Measurements from ENCODE around the gene DNAJB4. TPM values are rescaled to one million over a fixed set of nuclear protein-coding genes. Genes with fewer than 3 reads are reported as not detected.
A peak's percentile ranks its signal among the peaks of the same experiment; 100 is the strongest.

Gene DNAJB4
- polyA plus RNA-seq, 3 donors from 2014 or later: 3.9 to 9.0 (median 5.0) TPM

GRCh38 chr1:78032996-78033796, 28.5 kb downstream of the DNAJB4 start:
- Mint-ChIP-seq H3K27me3 (ENCODE audit: low read depth in 3 of 3) (peaks cover 0 to 13% (median 2%) of the 10 kb centered on the region in 3 donors), H3K4me3 (no peak overlapping the region), H3K9me3 (no peaks in the 10 kb centered on the region), H3K27ac (no peak overlapping the region), H3K4me1 (no peaks in the 10 kb centered on the region), H3K36me3 (no peaks in the 10 kb centered on the region)
- no peak for DNase-seq

- H3K9me3 Mint-ChIP-seq: no peaks in the 10 kb centered on the region
- no peak overlapping the region for H3K4me3 Mint-ChIP-seq
- no peaks in the 10 kb centered on the region for H3K4me1 Mint-ChIP-seq
- peaks cover 0 to 13% (median 2%) of the 10 kb centered on the region in 3 donors for H3K27me3 Mint-ChIP-seq (ENCODE audit: low read depth in 3 of 3)
- no peak overlapping the region for H3K27ac Mint-ChIP-seq
- H3K36me3 Mint-ChIP-seq: no peaks in the 10 kb centered on the region
- DNase-seq: no peak
Measured at GRCh38 chr1:78033797-78034172, 29.0 kb downstream of the DNAJB4 start.

GRCh38 chr1:78035121-78035520, 30.4 kb downstream of the DNAJB4 start:
- Mint-ChIP-seq H3K4me1 (peaks cover 0 to under 1% of the 10 kb centered on the region in 2 donors), H3K36me3 (no peaks in the 10 kb centered on the region), H3K4me3 (no peak overlapping the region), H3K27ac (no peak overlapping the region), H3K27me3 (ENCODE audit: low read depth in 3 of 3) (peaks cover 0 to 13% (median 2%) of the 10 kb centered on the region in 3 donors), H3K9me3 (no peaks in the 10 kb centered on the region)
- DNase-seq: no peak

GRCh38 chr1:78036450-78036849, 31.7 kb downstream of the DNAJB4 start:
- Mint-ChIP-seq H3K4me3 (no peak overlapping the region), H3K27me3 (ENCODE audit: low read depth in 3 of 3) (peaks cover 0 to 13% (median 2%) of the 10 kb centered on the region in 3 donors), H3K9me3 (no peaks in the 10 kb centered on the region), H3K4me1 (peaks cover 7 to 10% of the 10 kb centered on the region in 2 donors), H3K27ac (no peak overlapping the region), H3K36me3 (no peaks in the 10 kb centered on the region)
- no peak for DNase-seq

GRCh38 chr1:78038071-78038470, 33.3 kb downstream of the DNAJB4 start:
- H3K27me3 Mint-ChIP-seq (ENCODE audit: low read depth in 3 of 3): peaks cover 2 to 11% (median 2%) of the 10 kb centered on the region in 3 donors
- no peaks in the 10 kb centered on the region for H3K36me3 Mint-ChIP-seq
- H3K4me1 Mint-ChIP-seq: peaks cover 7 to 10% of the 10 kb centered on the region in 2 donors
- H3K9me3 Mint-ChIP-seq: no peaks in the 10 kb centered on the region
- H3K27ac Mint-ChIP-seq: no peak overlapping the region
- H3K4me3 Mint-ChIP-seq: no peak overlapping the region
- DNase-seq: no peak

- Mint-ChIP-seq H3K4me1 (peaks cover 7 to 10% of the 10 kb centered on the region in 2 donors), H3K27me3 (ENCODE audit: low read depth in 3 of 3) (peaks cover 2 to 14% (median 2%) of the 10 kb centered on the region in 3 donors), H3K36me3 (no peaks in the 10 kb centered on the region), H3K9me3 (no peaks in the 10 kb centered on the region), H3K27ac (no peak overlapping the region), H3K4me3 (no peak overlapping the region)
- DNase-seq: no peak
Measured at GRCh38 chr1:78038491-78038939, 33.8 kb downstream of the DNAJB4 start.

GRCh38 chr1:78040484-78041089, 35.8 kb downstream of the DNAJB4 start:
- Mint-ChIP-seq H3K36me3 (no peaks in the 10 kb centered on the region), H3K9me3 (peaks cover 0 to 2% (median 0%) of the 10 kb centered on the region in 6 donors), H3K4me1 (peaks cover 14 to 19% of the 10 kb centered on the region in 2 donors), H3K27me3 (ENCODE audit: low read depth in 3 of 3) (peaks cover 5 to 15% (median 5%) of the 10 kb centered on the region in 3 donors), H3K27ac (no peak overlapping the region), H3K4me3 (peak overlapping the region in 4 of 5 donors; percentile 9 to 35 (median 20))
- no peak for DNase-seq

- no peak overlapping the region for H3K4me3 Mint-ChIP-seq
- peaks cover 19 to 28% of the 10 kb centered on the region in 2 donors for H3K4me1 Mint-ChIP-seq
- no peaks in the 10 kb centered on the region for H3K36me3 Mint-ChIP-seq
- H3K27ac Mint-ChIP-seq: no peak overlapping the region
- no peak for DNase-seq
- H3K9me3 Mint-ChIP-seq: peaks cover 0 to 2% (median 0%) of the 10 kb centered on the region in 6 donors
- H3K27me3 Mint-ChIP-seq (ENCODE audit: low read depth in 3 of 3): peaks cover 5 to 28% (median 11%) of the 10 kb centered on the region in 3 donors
Measured at GRCh38 chr1:78043436-78043835, 38.7 kb downstream of the DNAJB4 start.

- Mint-ChIP-seq H3K27me3 (ENCODE audit: low read depth in 3 of 3) (peaks cover 8 to 35% (median 17%) of the 10 kb centered on the region in 3 donors), H3K27ac (no peak overlapping the region), H3K4me3 (peak overlapping the region; percentile 48 to 78 (median 69)), H3K4me1 (peaks cover 19 to 28% of the 10 kb centered on the region in 2 donors), H3K36me3 (no peaks in the 10 kb centered on the region), H3K9me3 (peaks cover 0 to 2% (median 0%) of the 10 kb centered on the region in 6 donors)
- no peak for DNase-seq
Measured at GRCh38 chr1:78044796-78045562, 40.2 kb downstream of the DNAJB4 start.

- Mint-ChIP-seq H3K9me3 (peaks cover 0 to 2% (median 0%) of the 10 kb centered on the region in 6 donors), H3K4me3 (peak overlapping the region; percentile 48 to 78 (median 69)), H3K27me3 (ENCODE audit: low read depth in 3 of 3) (peaks cover 8 to 35% (median 17%) of the 10 kb centered on the region in 3 donors), H3K27ac (no peak overlapping the region), H3K36me3 (no peaks in the 10 kb centered on the region), H3K4me1 (peaks cover 17 to 23% of the 10 kb centered on the region in 2 donors)
- no peak for DNase-seq
Measured at GRCh38 chr1:78045563-78045925, 40.8 kb downstream of the DNAJB4 start.

GRCh38 chr1:78045926-78046778, 41.4 kb downstream of the DNAJB4 start, which contains the start of gene GIPC2:
Gene GIPC2, plus strand, starts transcription at chr1:78045966. Its CDS starts 129 bp downstream, at chr1:78046095.
- no peak for DNase-seq
- Mint-ChIP-seq H3K4me1 (peaks cover 12 to 18% of the 10 kb centered on the region in 2 donors), H3K27ac (no peak within 1 kb of the TSS), H3K9me3 (peaks cover 0 to 2% (median 0%) of the 10 kb centered on the region in 6 donors), H3K4me3 (peak within 1 kb of the TSS; percentile 48 to 78 (median 73)), H3K36me3 (no peaks in the 10 kb centered on the region), H3K27me3 (ENCODE audit: low read depth in 3 of 3) (peaks cover 8 to 37% (median 17%) of the 10 kb centered on the region in 3 donors)

- peaks cover 12 to 18% of the 10 kb centered on the region in 2 donors for H3K4me1 Mint-ChIP-seq
- H3K36me3 Mint-ChIP-seq: no peaks in the 10 kb centered on the region
- DNase-seq: no peak
- peaks cover 0 to 2% (median 0%) of the 10 kb centered on the region in 6 donors for H3K9me3 Mint-ChIP-seq
- no peak overlapping the region for H3K27ac Mint-ChIP-seq
- peak overlapping the region in 3 of 5 donors; percentile 40 to 73 (median 73) for H3K4me3 Mint-ChIP-seq
- H3K27me3 Mint-ChIP-seq (ENCODE audit: low read depth in 3 of 3): peaks cover 12 to 37% (median 22%) of the 10 kb centered on the region in 3 donors
Measured at GRCh38 chr1:78047106-78047505, 42.4 kb downstream of the DNAJB4 start.

- Mint-ChIP-seq H3K27me3 (ENCODE audit: low read depth in 3 of 3) (peaks cover 12 to 37% (median 22%) of the 10 kb centered on the region in 3 donors), H3K36me3 (no peaks in the 10 kb centered on the region), H3K9me3 (peaks cover 0 to 2% (median 0%) of the 10 kb centered on the region in 6 donors), H3K4me3 (no peak overlapping the region), H3K4me1 (peaks cover 12 to 18% of the 10 kb centered on the region in 2 donors), H3K27ac (no peak overlapping the region)
- no peak for DNase-seq
Measured at GRCh38 chr1:78047631-78048030, 42.9 kb downstream of the DNAJB4 start.
